Myocyte (in vitro differentiated cells): ENCODE results near the gene TRAM2. TPM values are rescaled to one million over a fixed set of nuclear protein-coding genes. Genes with fewer than 3 reads are reported as not detected.

Source experiments
- DNase-seq: peaks from one replicate; pipeline ENCODE4 v3.0.0-alpha.2; 2012; ENCODE audit warnings: low read depth
- total RNA-seq: library from RNA; depleted of rRNA; stranded (reverse); fragments of >200 nt; gene quantifications from 2 replicates; pipeline ENCODE4 v1.2.3, GENCODE V29; 2014

Gene TRAM2
- total RNA-seq, 1 donor from 2014 or later, result 70.0 TPM

DNA sequence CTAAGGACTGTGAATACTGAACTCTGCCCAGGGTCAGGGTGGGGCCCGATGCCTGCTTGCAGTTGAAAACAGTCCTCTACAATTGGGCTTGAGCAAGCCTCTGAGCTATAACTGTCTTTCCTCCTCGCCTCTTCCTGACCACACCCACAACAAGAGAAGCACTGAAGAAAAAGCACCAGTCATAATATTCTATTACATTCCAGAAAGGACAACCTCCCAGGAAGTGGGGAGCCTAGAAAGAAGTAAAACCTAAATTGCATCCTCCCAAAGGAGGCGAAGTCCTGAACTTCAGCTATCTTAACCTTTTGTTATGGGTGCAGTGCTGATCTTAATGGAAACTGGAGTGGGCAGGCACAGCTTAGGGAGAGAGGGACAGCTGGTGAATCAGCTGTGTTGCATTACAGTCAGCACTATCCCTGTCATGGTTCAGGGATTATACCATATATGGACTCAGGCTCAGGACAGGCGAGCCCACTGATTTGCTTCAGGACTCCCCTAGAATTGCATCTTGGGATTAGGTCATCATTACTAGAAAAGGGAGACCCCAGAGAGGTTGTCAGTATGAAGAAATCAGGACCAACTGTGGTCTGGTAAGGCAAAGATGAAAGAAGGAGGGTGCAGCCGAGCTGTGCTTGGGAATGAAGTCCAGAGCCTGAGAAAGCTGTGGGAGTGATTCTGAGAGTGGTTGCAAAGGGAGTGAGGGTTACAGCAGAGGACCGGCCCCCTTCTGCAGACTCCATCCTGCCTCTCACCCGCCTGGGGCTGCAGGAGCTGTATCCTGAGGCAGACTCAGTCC lies 18.3 kb upstream of the TRAM2 start:
- DNase-seq, result peak; percentile 95

DNA sequence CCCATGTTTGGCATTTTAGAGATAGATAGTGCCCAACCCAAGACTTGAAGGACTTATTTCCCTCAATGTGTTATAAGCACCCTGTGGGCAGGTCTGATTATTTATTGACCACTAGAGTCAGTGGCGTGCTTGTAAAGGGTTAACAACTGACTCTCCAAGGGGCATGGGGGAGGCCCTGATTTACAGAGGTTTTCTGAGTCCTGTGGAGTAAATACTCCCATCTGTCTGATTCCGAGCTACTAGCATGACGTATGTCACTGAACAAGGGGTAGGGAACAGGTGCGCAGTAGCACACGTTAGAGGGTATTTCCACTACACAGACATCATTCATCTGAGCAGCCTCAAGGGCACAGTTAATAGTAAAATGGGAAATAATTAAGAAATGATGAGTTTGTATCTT lies 17.4 kb upstream of the TRAM2 start:
- peak; percentile 82 for DNase-seq

DNA sequence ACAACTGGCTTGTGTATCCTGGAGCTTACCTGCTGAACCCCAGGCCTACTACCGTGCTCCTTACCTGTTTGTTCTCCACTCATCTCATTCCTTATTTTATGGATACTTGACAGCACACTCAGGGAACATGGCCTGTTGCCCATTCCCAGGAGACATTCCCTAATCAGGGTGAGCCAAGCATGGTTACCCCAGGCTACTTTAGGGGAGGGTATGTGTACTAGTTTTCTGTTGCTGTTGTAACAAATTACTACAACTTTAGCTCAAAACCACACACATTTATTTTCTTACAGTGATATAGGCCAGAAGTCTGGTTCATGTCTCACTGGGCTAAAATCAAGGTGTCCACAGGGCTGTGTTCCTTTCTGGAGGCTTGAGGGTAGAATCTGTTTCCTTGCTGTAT lies 15.0 kb upstream of the TRAM2 start:
- no peak for DNase-seq

DNA sequence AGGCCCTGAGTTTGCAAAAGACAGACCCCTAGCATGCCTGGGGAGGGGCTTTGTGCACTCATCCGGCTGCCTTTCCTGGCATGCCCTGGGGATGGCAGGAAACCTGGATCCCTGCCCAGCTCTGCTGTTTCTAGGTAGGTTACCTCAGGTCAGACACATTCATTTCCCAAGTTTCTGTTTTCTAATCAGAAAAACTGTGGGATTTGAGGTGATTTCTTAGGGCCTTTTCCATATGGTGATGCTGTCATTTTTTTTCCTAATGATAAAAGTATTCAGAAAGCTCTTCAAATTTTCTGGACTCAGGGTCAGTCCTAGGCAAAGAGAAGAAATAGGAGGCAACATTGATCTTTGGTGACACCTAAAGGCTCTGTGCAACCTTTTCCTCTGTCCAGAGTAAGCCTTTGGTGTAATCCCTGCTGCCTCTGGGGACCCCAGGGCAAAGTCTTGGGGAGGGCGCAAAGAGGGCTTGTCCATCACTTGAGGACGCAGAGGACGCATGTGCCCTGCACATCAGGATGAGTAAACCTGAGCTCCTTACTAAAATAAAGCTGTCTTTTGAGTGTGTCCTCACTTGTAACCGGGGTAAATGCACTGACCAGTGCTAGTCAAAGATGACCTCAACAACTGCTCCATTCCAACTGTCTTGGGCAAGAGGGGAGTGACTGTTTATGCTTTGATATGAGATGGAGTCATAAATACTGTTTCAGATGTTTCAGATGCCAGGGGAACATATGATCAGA lies 13.5 kb upstream of the TRAM2 start:
- DNase-seq, result peak; percentile 50

DNA sequence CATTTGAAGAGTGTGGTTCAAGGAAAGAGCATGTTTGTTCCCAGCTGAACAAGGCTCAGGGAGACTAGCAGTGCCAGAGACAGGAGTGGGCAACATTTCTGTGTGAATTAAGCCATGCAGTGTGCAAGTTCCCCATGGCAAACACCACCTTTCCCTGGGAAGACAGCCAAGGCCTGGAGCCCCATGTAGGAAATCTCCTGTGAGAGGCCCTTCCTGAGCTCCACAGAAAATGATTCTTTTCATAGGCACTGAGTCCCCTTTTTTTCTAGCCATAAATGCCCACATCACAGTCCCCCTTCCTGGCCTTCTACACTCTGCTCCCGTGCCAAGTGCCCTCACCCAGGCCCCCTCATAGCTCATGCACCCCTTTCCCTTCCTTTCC lies 11.8 kb upstream of the TRAM2 start:
- DNase-seq, result no peak

DNA sequence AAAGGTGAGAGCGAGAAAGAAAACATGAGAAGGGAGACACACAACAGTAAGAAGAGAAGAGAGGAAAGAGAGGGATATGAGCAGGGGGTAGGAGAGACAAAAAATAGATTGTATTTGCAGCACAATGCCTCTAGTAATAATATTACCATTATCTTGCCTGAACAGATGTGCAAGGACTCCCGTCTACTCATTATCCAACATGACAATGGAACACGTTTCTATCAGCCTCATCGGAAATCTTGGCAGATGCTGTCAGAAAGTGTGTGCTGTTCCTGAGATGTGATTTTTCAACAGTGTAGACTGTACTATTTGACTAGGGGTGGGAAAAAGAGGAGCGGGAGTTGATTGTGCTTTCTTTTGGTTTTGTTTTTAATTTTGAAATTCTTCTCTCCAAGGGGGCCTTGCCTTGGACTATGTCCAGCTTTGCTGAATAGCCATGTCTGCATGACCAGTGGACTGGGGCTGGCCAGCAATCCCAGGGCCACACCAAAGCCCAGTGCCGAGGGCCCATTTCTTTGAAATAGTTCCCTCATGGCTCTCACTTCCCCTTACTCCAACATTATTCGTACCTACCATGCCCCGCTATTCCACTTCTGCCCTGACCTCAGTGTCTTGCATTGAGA lies 11.3 kb upstream of the TRAM2 start:
- no peak for DNase-seq

DNA sequence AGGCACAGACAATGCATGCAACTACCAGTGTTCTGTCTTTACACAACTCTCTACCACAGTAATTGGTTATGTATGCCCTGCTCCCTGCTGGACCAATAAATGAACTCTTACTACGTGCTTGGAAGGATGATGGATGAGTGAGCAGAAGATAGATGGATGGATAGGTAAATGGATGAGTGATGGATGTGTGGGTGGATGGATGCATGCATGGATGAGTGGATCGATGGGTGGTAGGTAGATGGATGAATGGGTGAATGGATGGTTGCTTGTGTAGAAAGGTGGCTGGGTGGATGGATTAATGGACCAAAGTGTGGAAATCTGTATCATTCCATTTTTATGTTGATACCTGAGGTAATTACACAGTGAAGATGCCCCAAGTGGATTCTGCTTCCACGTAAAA lies 10.1 kb upstream of the TRAM2 start:
- no peak for DNase-seq

DNA sequence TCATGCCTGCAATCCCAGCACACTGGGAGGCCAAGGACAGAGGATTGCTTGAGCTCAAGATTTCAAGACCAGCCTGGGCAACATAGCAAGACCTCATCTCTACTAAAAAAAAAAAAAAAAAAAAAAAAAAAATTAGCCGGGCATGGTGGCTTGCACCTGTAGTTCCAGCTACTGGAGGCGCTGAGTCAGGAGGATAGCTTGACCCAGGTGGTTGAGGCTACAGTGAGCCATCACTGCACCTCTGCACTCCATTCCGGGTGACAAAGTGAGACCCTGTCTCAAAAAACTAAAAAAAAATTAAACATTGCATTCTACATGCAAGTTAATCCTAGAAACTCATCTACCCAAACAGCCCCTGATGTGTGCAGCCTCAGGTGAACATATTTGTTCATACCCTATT lies 7.3 kb upstream of the TRAM2 start:
- no peak for DNase-seq

DNA sequence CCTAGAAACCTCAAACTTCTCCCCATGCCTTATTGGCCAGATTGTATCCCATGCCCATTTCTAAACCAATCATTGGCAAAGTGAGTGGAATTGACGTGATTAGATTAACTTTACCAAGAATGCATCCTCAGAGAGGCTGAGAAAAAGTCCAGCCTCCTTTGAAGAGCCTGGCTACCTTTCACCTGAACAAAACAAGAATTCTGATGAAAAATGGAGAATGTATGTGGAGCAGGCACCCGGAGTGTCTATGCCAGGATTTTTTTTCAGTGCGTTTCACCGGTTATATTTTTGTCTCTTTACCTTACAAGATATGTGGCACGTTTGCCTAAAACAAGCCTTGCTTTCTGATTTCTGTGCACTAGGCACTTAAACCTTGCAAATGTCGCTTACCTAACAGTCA lies 6.1 kb upstream of the TRAM2 start:
- no peak for DNase-seq

DNA sequence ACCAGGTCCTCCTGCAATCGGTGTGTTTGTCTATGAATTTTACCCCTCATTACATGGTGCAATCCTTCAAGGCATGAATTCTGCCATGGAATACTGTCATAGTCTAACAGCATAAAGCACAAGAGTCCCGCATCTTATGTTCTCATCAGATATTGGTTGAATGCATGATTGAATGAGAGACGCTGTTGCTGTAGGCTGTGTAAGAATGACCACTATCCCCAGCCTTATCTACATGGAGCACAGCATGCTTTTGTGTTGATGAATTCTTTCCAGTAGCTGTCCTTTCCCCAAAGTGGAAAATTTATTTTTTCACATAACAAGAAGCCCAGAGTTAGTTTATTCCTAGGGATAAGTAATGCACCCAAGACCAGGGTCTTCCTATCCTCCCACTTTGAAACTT lies 5.6 kb upstream of the TRAM2 start:
- no peak for DNase-seq

DNA sequence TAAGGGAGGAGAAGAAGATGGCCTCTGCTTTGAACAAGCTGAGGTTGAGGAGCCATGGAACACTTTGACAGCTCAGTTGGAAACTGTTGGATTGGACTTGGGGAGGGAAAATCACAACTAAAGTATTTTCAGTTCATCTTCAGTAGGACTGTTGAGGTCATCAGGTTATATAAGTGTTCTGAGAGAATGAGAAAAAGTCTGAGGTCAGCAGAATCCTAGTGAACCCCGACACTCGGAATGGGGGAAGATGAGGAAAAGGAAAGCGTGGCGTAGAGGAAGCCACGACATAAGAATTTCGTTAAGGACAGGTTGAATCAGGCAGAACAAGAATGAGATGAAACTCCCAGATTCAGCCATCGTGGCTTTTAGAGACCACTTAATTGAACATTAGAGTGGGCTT lies 4.0 kb upstream of the TRAM2 start:
- DNase-seq, result no peak

DNA sequence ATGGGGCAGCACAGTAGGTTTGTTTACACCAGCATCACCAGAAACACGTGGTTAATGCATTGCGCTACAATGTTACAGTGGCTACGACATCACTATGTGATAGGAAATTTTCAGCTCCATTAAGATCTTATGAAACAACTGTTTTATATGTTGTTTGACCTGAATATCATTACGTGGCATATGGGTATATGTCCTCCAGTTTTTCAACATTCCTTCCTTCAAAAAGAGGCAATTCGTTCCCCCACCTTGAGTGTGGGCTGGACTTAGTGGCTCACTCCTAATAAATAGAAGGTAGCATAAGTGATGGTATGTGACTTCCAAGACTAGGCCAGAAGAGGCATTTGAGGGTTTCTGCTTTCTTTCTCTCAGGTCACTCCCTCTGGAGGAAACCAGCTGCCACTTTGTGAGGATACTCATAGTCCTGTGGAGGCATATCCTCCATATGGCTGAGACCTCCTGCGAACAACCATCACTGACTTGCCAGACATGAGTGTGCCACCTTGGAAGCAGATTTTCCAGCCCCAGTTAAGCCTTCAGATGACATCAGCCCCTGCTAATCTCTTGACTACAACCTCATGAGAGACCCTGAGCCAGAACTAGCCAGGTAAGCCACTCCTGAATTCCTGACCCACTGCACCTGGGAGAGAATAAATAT lies 2.3 kb upstream of the TRAM2 start:
- DNase-seq, result no peak

DNA sequence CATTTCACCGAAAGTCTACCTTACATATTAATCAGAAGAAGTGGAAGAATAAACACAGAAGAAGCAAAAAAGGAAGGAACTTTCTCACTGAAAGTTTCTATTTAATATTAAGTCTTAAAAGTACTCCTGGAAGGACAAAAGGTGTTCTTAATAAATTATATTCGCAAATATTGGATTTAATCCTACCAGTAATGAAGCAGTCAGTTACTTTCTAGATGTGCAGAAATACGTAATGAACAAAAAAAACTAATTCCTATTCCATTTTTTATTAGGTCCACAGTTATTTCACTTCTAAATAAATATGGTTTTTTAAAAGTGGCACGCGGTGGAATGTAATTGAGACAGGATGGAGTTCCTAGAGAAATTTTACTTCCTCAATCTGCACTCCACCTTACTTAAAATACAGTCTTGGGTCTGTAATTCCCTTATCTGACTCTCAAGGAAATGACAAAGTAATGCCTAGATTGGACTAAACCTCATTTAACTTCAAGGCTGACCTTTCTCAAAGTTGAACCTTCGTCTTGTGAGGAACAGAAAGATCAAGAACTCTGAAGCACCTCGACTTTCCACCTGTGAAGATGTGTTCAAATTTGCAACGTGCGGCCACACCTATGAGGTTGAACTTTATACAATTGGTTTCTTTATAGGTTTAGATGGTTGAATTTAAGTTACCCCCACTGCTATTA lies 1.1 kb upstream of the TRAM2 start:
- no peak for DNase-seq

DNA sequence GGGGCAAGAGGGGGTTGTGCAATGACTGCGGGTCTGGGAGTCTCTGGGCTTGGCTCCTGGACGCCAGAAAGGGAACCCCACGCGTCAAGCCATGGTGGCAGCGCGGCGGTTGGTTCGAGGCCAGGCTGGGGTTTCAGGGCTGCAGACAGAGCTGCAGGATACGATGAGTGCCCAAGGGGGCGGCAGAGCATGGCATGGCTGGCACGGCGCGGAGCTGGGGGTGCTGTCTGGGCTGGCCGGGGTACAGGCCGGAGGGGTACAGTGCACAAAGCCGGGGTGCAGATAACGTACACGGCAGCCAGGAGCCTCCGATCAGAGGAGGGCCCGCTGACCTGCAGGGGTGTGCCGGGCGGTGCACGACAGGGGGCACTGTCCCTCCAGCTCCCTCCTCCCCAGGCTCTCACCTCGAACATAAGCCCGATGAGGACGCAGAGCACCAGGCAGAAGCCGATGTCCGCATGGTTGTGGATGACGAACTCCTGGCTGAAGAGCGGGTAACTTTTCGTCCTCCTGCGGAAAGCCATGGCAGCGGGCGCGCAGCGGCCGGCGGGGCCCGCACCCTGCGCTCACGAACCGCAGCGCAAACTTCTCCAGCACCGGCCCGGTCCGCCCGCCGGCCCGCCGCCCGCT lies 353 bp downstream of the TRAM2 start:
- DNase-seq, result peak; percentile 82

DNA sequence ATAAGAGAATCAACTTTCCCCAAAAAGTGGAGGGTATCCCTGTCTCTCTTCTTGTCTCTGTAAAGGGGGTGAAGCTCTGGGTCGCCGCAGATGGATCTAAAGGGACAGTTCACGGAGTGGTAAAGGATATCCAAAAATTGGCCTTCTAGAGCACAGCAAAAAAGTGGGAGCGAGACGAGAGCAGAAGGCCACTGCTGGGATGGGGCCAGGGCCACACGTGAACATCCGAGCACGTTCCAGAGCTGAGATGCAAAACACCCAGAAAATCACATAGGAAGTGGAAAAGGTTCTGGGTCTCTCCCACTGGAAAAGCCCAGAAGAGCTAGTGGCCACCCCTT lies 837 bp downstream of the TRAM2 start:
- no peak for DNase-seq

DNA sequence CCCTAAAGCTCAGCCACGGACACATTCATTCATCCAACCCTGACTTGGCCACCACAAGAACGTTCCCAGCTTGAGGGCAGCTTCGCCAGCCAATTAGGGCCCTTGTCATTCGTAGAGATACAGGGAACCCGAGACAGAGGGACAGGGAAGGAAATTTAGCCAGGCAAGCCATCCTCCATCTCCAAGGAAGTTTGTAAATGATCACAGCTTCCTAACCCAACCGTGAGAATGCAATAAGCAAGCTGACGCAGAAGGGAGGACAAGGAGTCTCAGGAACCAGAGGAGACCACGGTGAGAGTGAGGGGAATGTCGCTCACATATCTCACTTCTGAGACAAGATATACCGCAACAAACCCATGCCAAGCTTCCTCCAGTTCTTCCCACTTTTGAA lies 1.4 kb downstream of the TRAM2 start:
- peak; percentile 74 for DNase-seq

DNA sequence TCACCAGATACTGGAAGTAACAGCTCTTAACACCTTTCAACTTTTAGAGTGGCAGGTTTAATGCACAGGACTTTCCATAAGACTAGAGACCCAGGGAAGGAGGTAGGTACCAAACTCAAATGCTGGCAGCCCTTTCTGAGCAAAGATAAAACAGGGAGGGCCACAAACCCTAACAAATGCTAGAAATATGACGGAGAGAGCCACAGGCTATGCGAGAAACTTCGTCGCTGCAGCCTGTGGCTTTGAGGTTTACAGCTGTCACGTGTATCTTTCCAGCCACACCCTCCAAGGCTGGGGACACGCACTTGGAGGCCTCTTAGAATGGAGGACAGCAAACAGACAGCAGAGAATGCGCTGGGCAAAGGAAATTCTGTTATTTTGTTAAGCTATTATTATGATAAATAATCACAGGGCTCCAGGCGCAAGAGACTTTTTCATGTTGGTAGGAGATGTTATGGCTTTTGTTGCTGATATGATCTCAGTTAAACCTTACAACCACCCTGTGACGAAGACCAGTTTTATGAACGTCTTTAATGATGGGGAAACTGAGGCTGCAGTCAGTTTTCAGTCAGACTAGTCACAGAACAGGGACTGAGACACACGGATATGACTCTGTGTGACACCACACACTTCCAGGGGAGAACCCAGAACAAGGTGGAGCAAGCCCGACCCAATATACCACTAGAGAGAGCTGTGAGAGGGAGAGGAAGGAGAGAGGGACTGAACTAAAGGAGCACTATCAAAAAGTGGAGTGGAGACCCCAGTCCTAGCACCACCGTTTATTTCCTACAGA lies 2.0 kb downstream of the TRAM2 start:
- DNase-seq, result peak; percentile 94

DNA sequence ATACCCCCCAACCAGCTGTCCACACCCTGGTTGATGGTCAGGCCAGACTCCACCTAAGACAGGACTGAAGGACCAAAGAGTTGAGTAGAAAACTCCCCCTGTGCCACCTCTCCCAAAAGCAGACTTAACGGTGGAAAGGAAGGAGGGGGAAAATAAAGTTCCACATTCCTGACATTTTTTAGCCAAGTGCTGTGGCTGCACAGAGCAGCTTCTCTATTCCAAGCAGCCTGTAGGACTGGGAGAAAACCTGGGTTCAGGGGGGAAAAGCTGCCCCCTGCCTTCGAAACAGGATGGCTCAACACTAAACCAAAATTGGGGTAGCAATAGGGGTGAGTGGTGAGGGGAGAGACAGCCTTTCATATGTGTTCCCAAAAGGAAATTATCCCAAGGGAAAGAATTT lies 3.6 kb downstream of the TRAM2 start:
- DNase-seq, result peak; percentile 61

DNA sequence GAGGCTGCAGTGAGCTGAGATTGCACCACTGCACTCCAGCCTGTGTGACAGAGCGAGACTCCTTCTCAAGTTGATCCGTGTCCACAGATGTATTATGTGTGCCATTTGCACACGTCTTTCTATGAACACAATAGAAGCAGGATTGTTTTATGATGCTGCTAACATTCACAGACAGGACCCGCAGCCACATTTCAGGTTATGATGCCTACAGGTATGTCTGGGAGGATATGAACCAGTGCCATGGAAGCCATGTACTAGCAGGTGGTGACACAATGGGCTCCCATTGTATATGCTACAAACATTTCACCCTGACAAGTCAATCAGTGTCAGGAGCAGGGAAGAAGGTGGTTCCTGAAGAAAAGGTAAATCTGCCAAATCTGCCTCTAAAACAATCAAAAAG lies 4.3 kb downstream of the TRAM2 start:
- DNase-seq, result no peak

DNA sequence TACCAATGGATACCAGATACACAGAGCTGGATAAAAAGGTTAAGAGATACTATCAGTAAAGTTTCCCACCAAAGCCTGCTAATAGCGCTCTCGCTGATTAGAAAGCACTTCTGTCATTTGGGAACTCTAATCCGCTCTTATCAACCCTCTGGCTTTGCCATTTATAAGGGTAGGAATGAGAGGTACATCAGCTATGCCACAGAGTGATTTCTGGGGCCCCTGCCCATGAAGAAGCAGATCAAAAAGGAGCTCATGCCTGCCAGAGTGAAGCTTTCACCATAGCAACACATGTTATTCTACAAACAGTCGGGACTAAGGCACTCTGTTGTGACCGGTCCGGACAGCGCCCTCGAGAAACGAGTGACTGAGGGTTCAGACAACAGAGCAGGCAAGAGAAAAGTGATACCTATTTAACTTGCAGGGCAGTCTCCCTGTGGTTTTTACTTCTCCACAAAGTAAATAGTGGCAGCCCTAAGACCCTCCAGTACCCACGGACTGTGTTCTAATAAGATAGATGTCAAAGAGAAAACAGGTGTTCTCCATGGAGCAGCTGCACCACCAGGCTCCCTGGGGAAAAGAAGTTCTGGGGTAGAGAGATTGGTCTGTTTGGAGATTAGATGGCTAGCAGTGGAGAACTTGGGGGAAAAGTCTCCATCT lies 5.6 kb downstream of the TRAM2 start:
- DNase-seq, result peak; percentile 96
